T-helper 2 cell (primary cell): Measurements from ENCODE around the gene IL31RA.
A peak's percentile ranks its signal among the peaks of the same experiment; 100 is the strongest.

ENCODE experiments used
- DNase-seq, 5 experiments: peaks; one replicate each; pipeline versions ENCODE4 v3.0.0 to v3.0.0-alpha.2; 2012 to 2022

IL31RA gene

GRCh38 chr5:55903121-55903701 is 52.1 kb downstream of the IL31RA start:
- DNase-seq, result peak in 4 of 5 experiments; percentile 36 to 75 (median 60)

GRCh38 chr5:55904152-55904551 is 53.0 kb downstream of the IL31RA start:
- DNase-seq, result no peak

GRCh38 chr5:55905251-55905650 is 54.1 kb downstream of the IL31RA start:
- no peak for DNase-seq

- no peak for DNase-seq
Measured at GRCh38 chr5:55907927-55908326, 56.8 kb downstream of the IL31RA start.

- DNase-seq, result no peak
Measured at GRCh38 chr5:55908804-55909203, 57.6 kb downstream of the IL31RA start.

- DNase-seq, result no peak
Measured at GRCh38 chr5:55911784-55912653, 60.9 kb downstream of the IL31RA start.

GRCh38 chr5:55913466-55914413 is 62.6 kb downstream of the IL31RA start:
- DNase-seq, result no peak

GRCh38 chr5:55914971-55915370 is 63.8 kb downstream of the IL31RA start:
- DNase-seq, result no peak

- no peak for DNase-seq
Measured at GRCh38 chr5:55915783-55916182, 64.6 kb downstream of the IL31RA start.

- no peak for DNase-seq
Measured at GRCh38 chr5:55916986-55917385, 65.8 kb downstream of the IL31RA start.

GRCh38 chr5:55917402-55918086 is 66.4 kb downstream of the IL31RA start:
- DNase-seq, result no peak

GRCh38 chr5:55918087-55919035 is 67.2 kb downstream of the IL31RA start:
- DNase-seq, result no peak

GRCh38 chr5:55919625-55920024 is 68.5 kb downstream of the IL31RA start:
- no peak for DNase-seq

- no peak for DNase-seq
Measured at GRCh38 chr5:55920784-55921183, 69.6 kb downstream of the IL31RA start.

- no peak for DNase-seq
Measured at GRCh38 chr5:55921617-55922016, 70.5 kb downstream of the IL31RA start.

GRCh38 chr5:55923177-55923771 is 72.1 kb downstream of the IL31RA start:
- peak in 2 of 5 experiments; percentile 25 to 49 for DNase-seq

- no peak for DNase-seq
Measured at GRCh38 chr5:55923865-55924500, 72.8 kb downstream of the IL31RA start.

GRCh38 chr5:55924744-55925143 is 73.6 kb downstream of the IL31RA start:
- no peak for DNase-seq

- DNase-seq, result no peak
Measured at GRCh38 chr5:55925181-55925580, 74.0 kb downstream of the IL31RA start.

- DNase-seq, result no peak
Measured at GRCh38 chr5:55925712-55926111, 74.6 kb downstream of the IL31RA start.
